ENCODE results near the gene RCSD1. TPM values are rescaled to one million over a fixed set of nuclear protein-coding genes. Genes with fewer than 3 reads are reported as not detected.

RCSD1 gene
- total RNA-seq, 2 donors from 2014 or later = 2.8 to 13.8 TPM

- intact Hi-C loops (cut with DNase I) = no loop called here
- DNase-seq (ENCODE audit: low spot score) = no peak
- H3K4me3 ChIP-seq = no peak overlapping the region
- H3K9me3 ChIP-seq = no peaks in the 10 kb centered on the region
- no peaks in the 10 kb centered on the region for H3K27me3 ChIP-seq (replicated peaks; ENCODE audit: insufficient read depth)
- TF ChIP-seq POLR2A (IDR thresholded peaks at IDR 0.05) (no peak), CTCF (IDR thresholded peaks at IDR 0.05) (no peak), POLR2AphosphoS5 (IDR thresholded peaks at IDR 0.05) (no peak)
- 87% methylated on average over 16 of the region's 16 CpGs for WGBS
- H3K27ac ChIP-seq = no peak overlapping the region
- no peaks in the 10 kb centered on the region for H3K36me3 ChIP-seq
- H3K4me1 ChIP-seq (replicated peaks) = no peaks in the 10 kb centered on the region
Measured at GRCh38 chr1:167650269-167651160, 20.5 kb downstream of the RCSD1 start.

GRCh38 chr1:167651161-167651693, 21.2 kb downstream of the RCSD1 start:
- H3K36me3 ChIP-seq = no peaks in the 10 kb centered on the region
- no peak for TF ChIP-seq POLR2AphosphoS5 (IDR thresholded peaks at IDR 0.05)
- TF ChIP-seq POLR2A (IDR thresholded peaks at IDR 0.05) = no peak
- no peak for TF ChIP-seq CTCF (IDR thresholded peaks at IDR 0.05)
- DNase-seq (ENCODE audit: low spot score) = no peak
- WGBS = 87% methylated on average over 7 of the region's 7 CpGs
- H3K4me1 ChIP-seq (replicated peaks) = no peaks in the 10 kb centered on the region
- no peak overlapping the region for H3K4me3 ChIP-seq
- H3K27me3 ChIP-seq (replicated peaks; ENCODE audit: insufficient read depth) = no peaks in the 10 kb centered on the region
- no peaks in the 10 kb centered on the region for H3K9me3 ChIP-seq
- no peak overlapping the region for H3K27ac ChIP-seq
- intact Hi-C loops (cut with DNase I) = no loop called here

- no peak overlapping the region for H3K27ac ChIP-seq
Measured at GRCh38 chr1:167654975-167655575, 25.0 kb downstream of the RCSD1 start.

GRCh38 chr1:167656657-167657056, 26.6 kb downstream of the RCSD1 start:
- H3K36me3 ChIP-seq = no peaks in the 10 kb centered on the region
- no peaks in the 10 kb centered on the region for H3K27me3 ChIP-seq (replicated peaks; ENCODE audit: insufficient read depth)
- intact Hi-C loops (cut with DNase I) = no loop called here
- H3K4me1 ChIP-seq (replicated peaks) = no peaks in the 10 kb centered on the region
- WGBS = 88% methylated on average over 2 of the region's 2 CpGs
- no peak overlapping the region for H3K27ac ChIP-seq
- H3K4me3 ChIP-seq = no peak overlapping the region
- TF ChIP-seq CTCF (IDR thresholded peaks at IDR 0.05) (no peak), POLR2AphosphoS5 (IDR thresholded peaks at IDR 0.05) (no peak), POLR2A (IDR thresholded peaks at IDR 0.05) (no peak)
- H3K9me3 ChIP-seq = no peaks in the 10 kb centered on the region
- no peak for DNase-seq (ENCODE audit: low spot score)

More at GRCh38 chr1:167654975-167655575, 25.0 kb downstream of the RCSD1 start:
- intact Hi-C loops (cut with DNase I) = no loop called here
- 68% methylated on average over 7 of the region's 7 CpGs for WGBS
- H3K27me3 ChIP-seq (replicated peaks; ENCODE audit: insufficient read depth) = no peaks in the 10 kb centered on the region
- no peaks in the 10 kb centered on the region for H3K36me3 ChIP-seq
- H3K4me3 ChIP-seq = no peak overlapping the region
- H3K4me1 ChIP-seq (replicated peaks) = no peaks in the 10 kb centered on the region
- H3K9me3 ChIP-seq = no peaks in the 10 kb centered on the region
- DNase-seq (ENCODE audit: low spot score) = no peak
- no peak for TF ChIP-seq POLR2A (IDR thresholded peaks at IDR 0.05)
- no peak for TF ChIP-seq CTCF (IDR thresholded peaks at IDR 0.05)
- no peak for TF ChIP-seq POLR2AphosphoS5 (IDR thresholded peaks at IDR 0.05)

Data from prostate gland (tissue), 2 donors.